B cell (primary cell): Measurements from ENCODE around the gene SLC12A3. TPM values are rescaled to one million over a fixed set of nuclear protein-coding genes. Genes with fewer than 3 reads are reported as not detected.

Experiments used
- ATAC-seq: fragments of 200-7000 bp; cut with Tn5 transposase; one replicate; pipeline ENCODE4 v1.10.0; 2021; ENCODE audit warnings: low read depth, mild to moderate bottlenecking, moderate number of reproducible peaks, moderate library complexity
- CTCF ChIA-PET: fragments of 350-600 bp; sonication (Branson Sonifier 250); formaldehyde crosslinking; loops from one replicate; lab custom pipeline; 2021; ENCODE audit warnings: antibody characterized with exemption, inconsistent platforms; lab: Charles Lee
- POLR2A ChIA-PET: fragments of 350-600 bp; sonication (Branson Sonifier 250); formaldehyde crosslinking; loops from one replicate; lab custom pipeline; 2021; ENCODE audit warnings: antibody characterized with exemption; lab: Charles Lee
- DNase-seq: peaks from one replicate; pipeline ENCODE4 v3.0.0; 2013
- H2AFZ ChIP-seq: 2 replicates; pipeline ENCODE4 v1.6.1; 2012; ENCODE audit warnings: mild to moderate bottlenecking, low read depth, low read length; ENCODE audit not compliant: insufficient read depth, poor library complexity, severe bottlenecking
- H3K27ac ChIP-seq, 2 donors: 1 replicate in 1 of 2; 2 replicates in 1 of 2; pipeline ENCODE4 v1.5.1; 2012 to 2013; ENCODE audit warnings: low read length in 2 of 2, mild to moderate bottlenecking in 2 of 2, moderate library complexity in 1 of 2
- H3K27me3 ChIP-seq, 4 experiments: fragments of 200-600 bp in 1 of 4; sonication (generic) in 1 of 4; replicated peaks in 1 of 4; 1 replicate in 2 of 4; 2 replicates in 2 of 4; pipeline versions ENCODE4 v1.6.1 to v1.7.0; 2013 to 2016; ENCODE audit warnings: low read length in 3 of 4, mild to moderate bottlenecking in 2 of 4, mixed read lengths in 1 of 4, moderate library complexity in 1 of 4; ENCODE audit not compliant: insufficient read depth in 4 of 4, control insufficient read depth in 3 of 4; ENCODE audit errors: control extremely low read depth in 1 of 4
- H3K36me3 ChIP-seq, 2 experiments: replicated peaks in 1 of 2; 1 replicate in 1 of 2; 2 replicates in 1 of 2; pipeline versions ENCODE4 v1.6.1 to v1.7.1; 2013; ENCODE audit warnings: low read length in 1 of 2; ENCODE audit not compliant: insufficient read depth in 2 of 2, control insufficient read depth in 1 of 2; ENCODE audit errors: control extremely low read depth in 1 of 2, extremely low read depth in 1 of 2
- H3K4me1 ChIP-seq, 2 donors: fragments of 200-600 bp in 1 of 2; sonication (generic) in 1 of 2; 1 replicate in 1 of 2; 2 replicates in 1 of 2; pipeline versions ENCODE4 v1.5.1 to v1.6.1; 2013 to 2017; ENCODE audit warnings: low read length in 2 of 2; ENCODE audit not compliant: control insufficient read depth in 2 of 2, insufficient read depth in 2 of 2
- H3K4me2 ChIP-seq: replicated peaks from 2 replicates; pipeline ENCODE3; 2012; ENCODE audit warnings: mild to moderate bottlenecking, low read depth, low read length; ENCODE audit not compliant: poor library complexity, severe bottlenecking
- H3K4me3 ChIP-seq, 5 experiments: fragments of 200-600 bp in 1 of 5; sonication (generic) in 1 of 5; 1 replicate in 3 of 5; 2 replicates in 2 of 5; pipeline versions ENCODE4 v1.5.1 to v1.7.0; 2011 to 2016; ENCODE audit warnings: low read length in 4 of 5, mild to moderate bottlenecking in 4 of 5, low read depth in 2 of 5, control low read depth in 1 of 5, moderate library complexity in 1 of 5; ENCODE audit not compliant: insufficient read depth in 1 of 5; ENCODE audit errors: control extremely low read depth in 1 of 5, extremely low read depth in 1 of 5
- H3K79me2 ChIP-seq: fragments of 200-600 bp; sonication (generic); one replicate; pipeline ENCODE4 v1.6.0; 2016; ENCODE audit warnings: low read length; ENCODE audit not compliant: control insufficient read depth, insufficient read depth
- H3K9ac ChIP-seq: fragments of 200-600 bp; sonication (generic); 2 replicates; pipeline ENCODE4 v1.6.1; 2017; ENCODE audit warnings: mild to moderate bottlenecking, low read length, moderate library complexity
- H3K9me3 ChIP-seq, 3 donors: one replicate each; pipeline versions ENCODE4 v1.6.1 to v1.7.1; 2013; ENCODE audit warnings: low read length in 2 of 3; ENCODE audit not compliant: control insufficient read depth in 2 of 3, insufficient read depth in 1 of 3; ENCODE audit errors: control extremely low read depth in 1 of 3
- H4K20me1 ChIP-seq: 2 replicates; pipeline ENCODE4 v1.6.0; 2012; ENCODE audit warnings: mild to moderate bottlenecking, low read length; ENCODE audit not compliant: insufficient read depth, control insufficient read depth, poor library complexity, severe bottlenecking
- H3K27ac Mint-ChIP-seq: one replicate; pipeline ENCODE4 v1.8.0; 2021; ENCODE audit warnings: mixed read lengths
- H3K27me3 Mint-ChIP-seq: one replicate; pipeline ENCODE4 v1.8.0; 2021; ENCODE audit warnings: mixed read lengths
- H3K4me1 Mint-ChIP-seq: one replicate; pipeline ENCODE4 v1.8.0; 2021; ENCODE audit warnings: mixed read lengths
- H3K4me3 Mint-ChIP-seq: one replicate; pipeline ENCODE4 v1.8.0; 2021; ENCODE audit warnings: mixed read lengths
- H3K9me3 Mint-ChIP-seq: one replicate; pipeline ENCODE4 v1.8.0; 2022; ENCODE audit warnings: mixed read lengths; ENCODE audit not compliant: insufficient read depth
- EZH2 ChIP-seq: IDR thresholded peaks from 2 replicates; pipeline ENCODE4 v1.6.1; 2012; ENCODE audit warnings: borderline replicate concordance, low read depth, mild to moderate bottlenecking, moderate library complexity, low read length; ENCODE audit not compliant: insufficient read depth, poor library complexity, severe bottlenecking
- WGBS: methylation state at CpG from one replicate; pipeline ENCODE4 v1.1.5; 2013; ENCODE audit warnings: missing lambda C conversion rate; ENCODE audit not compliant: insufficient coverage; 5-methylcytosine and 5-hydroxymethylcytosine counted together
- intact Hi-C: fragments of 100-400 bp; cut with micrococcal nuclease; formaldehyde crosslinking; loops from one replicate; pipeline ENCODE4 v1.10.0; 2022
- polyA plus RNA-seq: library from polyadenylated mRNA; depleted of rRNA; stranded (reverse); fragments of >200 nt; gene quantifications from 2 replicates; pipeline ENCODE4 v1.2.3, GENCODE V29; 2012
- total RNA-seq, 2 donors: library from RNA; stranded (reverse); fragments of 120-200 nt in 1 of 2; gene quantifications; 1 replicate in 1 of 2; 2 replicates in 1 of 2; pipeline versions ENCODE4 v1.2.3 to v1.2.4, GENCODE V29; 2013 to 2022
- TF ChIP-seq, protein P1 (sequence below): fragments of 200-600 bp; IDR thresholded peaks from one replicate; pipeline ENCODE4 v1.8.0; 2022; ENCODE audit warnings: antibody characterized with exemption, mild to moderate bottlenecking

Gene SLC12A3
- total and polyA plus RNA-seq, 2 donors (not counting 1 experiment from before 2014, with no cell fraction given): 1.3 to 4.9 TPM

DNA sequence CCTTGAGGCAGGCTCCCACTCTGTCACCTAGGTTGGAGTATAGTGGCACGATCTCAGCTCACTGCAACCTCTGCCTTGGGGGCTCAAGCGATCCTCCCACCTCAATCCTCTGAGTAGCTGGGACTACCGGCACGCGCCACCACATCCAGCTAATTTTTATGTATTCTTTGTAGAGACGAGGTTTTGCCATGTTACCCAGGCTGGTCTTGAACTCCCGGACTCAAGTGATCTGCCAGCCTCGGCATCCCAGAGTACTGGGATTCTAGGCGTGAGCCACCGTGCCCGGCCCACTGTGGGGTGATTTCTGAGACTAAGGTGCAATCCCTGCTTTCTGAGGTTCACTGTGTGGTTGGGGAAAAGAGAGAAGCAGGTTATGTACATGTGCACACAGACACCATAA lies 12.0 kb upstream of the SLC12A3 start:
- Mint-ChIP-seq H3K9me3 (no peaks in the 10 kb centered on the region), H3K4me1 (peaks cover 6% of the 10 kb centered on the region), H3K4me3 (no peak overlapping the region), H3K27me3 (no peaks in the 10 kb centered on the region), H3K27ac (no peak overlapping the region)
- no peaks in the 10 kb centered on the region for H3K27me3 ChIP-seq
- ATAC-seq: no peak
- no peak for DNase-seq
- no peaks in the 10 kb centered on the region for H3K79me2 ChIP-seq
- WGBS: 96% methylated on average over 4 of the region's 11 CpGs
- no peak overlapping the region for H2AFZ ChIP-seq
- no peak overlapping the region for H3K9ac ChIP-seq
- H3K4me1 ChIP-seq: peaks cover 0 to 9% of the 10 kb centered on the region in 2 donors
- intact Hi-C loops: no loop called here
- CTCF ChIA-PET: interaction anchor here (0.7 to 2.1 kb wide), 2 partner anchors 9 to 14 kb away, joined by 3 to 4 read pairs; no protein-coding TSS in a partner anchor
- H3K27ac ChIP-seq: no peak overlapping the region
- H3K4me2 ChIP-seq: no peak overlapping the region
- H3K4me3 ChIP-seq: no peak overlapping the region
- H3K9me3 ChIP-seq: peaks cover 0 to 2% (median 0%) of the 10 kb centered on the region in 3 donors
- H4K20me1 ChIP-seq: no peaks in the 10 kb centered on the region
- TF ChIP-seq, protein P1, sequence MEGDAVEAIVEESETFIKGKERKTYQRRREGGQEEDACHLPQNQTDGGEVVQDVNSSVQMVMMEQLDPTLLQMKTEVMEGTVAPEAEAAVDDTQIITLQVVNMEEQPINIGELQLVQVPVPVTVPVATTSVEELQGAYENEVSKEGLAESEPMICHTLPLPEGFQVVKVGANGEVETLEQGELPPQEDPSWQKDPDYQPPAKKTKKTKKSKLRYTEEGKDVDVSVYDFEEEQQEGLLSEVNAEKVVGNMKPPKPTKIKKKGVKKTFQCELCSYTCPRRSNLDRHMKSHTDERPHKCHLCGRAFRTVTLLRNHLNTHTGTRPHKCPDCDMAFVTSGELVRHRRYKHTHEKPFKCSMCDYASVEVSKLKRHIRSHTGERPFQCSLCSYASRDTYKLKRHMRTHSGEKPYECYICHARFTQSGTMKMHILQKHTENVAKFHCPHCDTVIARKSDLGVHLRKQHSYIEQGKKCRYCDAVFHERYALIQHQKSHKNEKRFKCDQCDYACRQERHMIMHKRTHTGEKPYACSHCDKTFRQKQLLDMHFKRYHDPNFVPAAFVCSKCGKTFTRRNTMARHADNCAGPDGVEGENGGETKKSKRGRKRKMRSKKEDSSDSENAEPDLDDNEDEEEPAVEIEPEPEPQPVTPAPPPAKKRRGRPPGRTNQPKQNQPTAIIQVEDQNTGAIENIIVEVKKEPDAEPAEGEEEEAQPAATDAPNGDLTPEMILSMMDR: no peak
- TF ChIP-seq EZH2: no peak
- H3K36me3 ChIP-seq: no peaks in the 10 kb centered on the region
- POLR2A ChIA-PET: no interaction called here

DNA sequence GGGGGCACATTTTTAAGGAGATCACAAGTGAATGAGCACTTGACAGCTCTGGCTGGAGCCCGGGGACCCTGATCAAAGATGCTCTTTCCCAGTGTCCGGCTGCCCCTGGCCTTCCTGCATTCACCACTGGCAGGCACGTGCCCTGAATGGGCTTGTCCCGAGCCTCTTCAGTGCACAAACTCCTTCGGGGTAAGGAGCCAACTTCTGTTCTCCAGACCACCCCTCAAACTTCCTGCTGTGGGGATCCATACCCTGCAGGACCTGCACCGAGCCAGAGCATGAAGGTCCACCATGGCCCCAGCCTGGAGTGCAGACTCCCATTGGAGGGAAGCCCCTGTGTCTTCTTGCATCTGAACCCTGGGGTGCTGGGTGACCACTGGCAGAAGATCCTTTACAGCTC lies 9.8 kb upstream of the SLC12A3 start:
- no peaks in the 10 kb centered on the region for H3K79me2 ChIP-seq
- H2AFZ ChIP-seq: no peak overlapping the region
- Mint-ChIP-seq H3K4me3 (no peak overlapping the region), H3K27ac (no peak overlapping the region), H3K9me3 (no peaks in the 10 kb centered on the region), H3K27me3 (no peaks in the 10 kb centered on the region), H3K4me1 (peaks cover 9% of the 10 kb centered on the region)
- no peaks in the 10 kb centered on the region for H3K36me3 ChIP-seq
- no peak overlapping the region for H3K9ac ChIP-seq
- no peak overlapping the region for H3K4me2 ChIP-seq
- no peaks in the 10 kb centered on the region for H4K20me1 ChIP-seq
- no peaks in the 10 kb centered on the region for H3K9me3 ChIP-seq
- no peak for ATAC-seq
- intact Hi-C loops: no loop called here
- POLR2A ChIA-PET: interaction anchor here (1.4 kb wide), 1 partner anchor 22 kb away, joined by 4 read pairs; no protein-coding TSS in a partner anchor
- CTCF ChIA-PET: interaction anchor here (0.9 to 1.5 kb wide), 2 partner anchors 13 to 99 kb away, joined by 3 read pairs; no protein-coding TSS in a partner anchor
- no peak overlapping the region for H3K4me3 ChIP-seq
- DNase-seq: no peak
- H3K27me3 ChIP-seq: no peaks in the 10 kb centered on the region
- H3K27ac ChIP-seq: no peak overlapping the region
- H3K4me1 ChIP-seq: peaks cover 6 to 26% of the 10 kb centered on the region in 2 donors
- TF ChIP-seq, protein P1: no peak
- no peak for TF ChIP-seq EZH2
- WGBS: 97% methylated on average over 5 of the region's 6 CpGs
